Keratinocyte (primary cell): ENCODE data around the gene ADRA1B. TPM values are rescaled to one million over a fixed set of nuclear protein-coding genes. Genes with fewer than 3 reads are reported as not detected.

Experiments used
- DNase-seq: peaks from one replicate; pipeline ENCODE4 v3.0.0-alpha.2; 2011; ENCODE audit warnings: low read depth, missing footprints, low spot score
- FAIRE-seq: peaks from 2 replicates; lab custom pipeline; 2011; peaks lifted over from hg19 to GRCh38; lab: Jason Lieb, UNC
- H2AFZ ChIP-seq: 2 replicates; pipeline ENCODE4 v1.6.0; 2012; ENCODE audit warnings: low read length, control low read depth, inconsistent platforms; ENCODE audit not compliant: control insufficient read depth
- H3K27ac ChIP-seq: 2 replicates; pipeline ENCODE4 v1.5.1; 2011; ENCODE audit warnings: low read length; ENCODE audit not compliant: control insufficient read depth, insufficient read depth
- H3K27me3 ChIP-seq: 3 replicates; pipeline ENCODE4 v1.6.0; 2011; ENCODE audit warnings: low read length; ENCODE audit not compliant: control insufficient read depth, insufficient read depth; ENCODE audit errors: extremely low read depth
- H3K36me3 ChIP-seq, 2 experiments: 2 replicates in 1 of 2; 3 replicates in 1 of 2; pipeline ENCODE4 v1.5.1; 2011; ENCODE audit warnings: low read length in 2 of 2, mild to moderate bottlenecking in 1 of 2; ENCODE audit not compliant: control insufficient read depth in 2 of 2, insufficient read depth in 2 of 2; ENCODE audit errors: extremely low read depth in 1 of 2
- H3K4me1 ChIP-seq: 3 replicates; pipeline ENCODE4 v1.5.1; 2011; ENCODE audit warnings: low read length; ENCODE audit not compliant: control insufficient read depth, insufficient read depth; ENCODE audit errors: extremely low read depth
- H3K4me2 ChIP-seq: 3 replicates; pipeline ENCODE4 v1.6.0; 2011; ENCODE audit warnings: low read depth, low read length; ENCODE audit not compliant: control insufficient read depth, insufficient read depth; ENCODE audit errors: extremely low read depth
- H3K4me3 ChIP-seq, 3 experiments: fragments of 200-600 bp in 1 of 3; sonication (generic) in 1 of 3; 2 replicates in 2 of 3; 3 replicates in 1 of 3; pipeline ENCODE4 v1.5.1; 2011 to 2016; ENCODE audit warnings: low read length in 3 of 3, mild to moderate bottlenecking in 3 of 3, control low read depth in 2 of 3, inconsistent platforms in 1 of 3, low read depth in 1 of 3, mixed read lengths in 1 of 3, mixed run types in 1 of 3, moderate library complexity in 1 of 3; ENCODE audit not compliant: control insufficient read depth in 2 of 3, insufficient read depth in 2 of 3; ENCODE audit errors: extremely low read depth in 1 of 3
- H3K79me2 ChIP-seq: 2 replicates; pipeline ENCODE4 v1.6.0; 2012; ENCODE audit warnings: low read length; ENCODE audit not compliant: control insufficient read depth, insufficient read depth
- H3K9ac ChIP-seq: 3 replicates; pipeline ENCODE4 v1.6.0; 2011; ENCODE audit warnings: low read length; ENCODE audit not compliant: control insufficient read depth, insufficient read depth; ENCODE audit errors: extremely low read depth
- H3K9me1 ChIP-seq: 3 replicates; pipeline ENCODE4 v1.6.0; 2011; ENCODE audit warnings: low read length; ENCODE audit not compliant: control insufficient read depth, insufficient read depth; ENCODE audit errors: extremely low read depth
- H3K9me3 ChIP-seq: 2 replicates; pipeline ENCODE4 v1.5.1; 2012; ENCODE audit warnings: low read depth, low read length; ENCODE audit not compliant: control insufficient read depth
- H4K20me1 ChIP-seq: 3 replicates; pipeline ENCODE4 v1.6.0; 2011; ENCODE audit warnings: low read length; ENCODE audit not compliant: control insufficient read depth, insufficient read depth; ENCODE audit errors: extremely low read depth
- EZH2 ChIP-seq: IDR thresholded peaks from one replicate; pipeline ENCODE4 v1.6.1; 2012; ENCODE audit warnings: inconsistent platforms, mild to moderate bottlenecking, low read length, moderate library complexity
- dilution Hi-C: fragments of 300-500 bp; cut with MboI; formaldehyde crosslinking; loops from one replicate; pipeline ENCODE4 v1.7.0; 2020; ENCODE audit warnings: low sequenced_read_pairs; ENCODE audit not compliant: extremely low pct_ligation_motif_present
- polyA plus RNA-seq, 5 experiments: library from polyadenylated mRNA; depleted of rRNA in 3 of 5; stranded (reverse) in 3 of 5; stranded (forward) in 1 of 5; unstranded in 1 of 5; fragments of >200 nt; gene quantifications; 1 replicate in 1 of 5; 2 replicates in 3 of 5; 3 replicates in 1 of 5; pipeline versions ENCODE4 v1.2.1 to v1.2.3, GENCODE V29; 2011 to 2012; ENCODE audit warnings: missing spikeins in 2 of 5, low read depth in 1 of 5, low replicate concordance in 1 of 5
- TF ChIP-seq, protein P1 (sequence below), 3 experiments: IDR thresholded peaks in 1 of 3; conservative IDR thresholded peaks in 1 of 3; optimal IDR thresholded peaks in 1 of 3; 2 replicates in 2 of 3; 3 replicates in 1 of 3; pipeline versions ENCODE3 to v1.5.1; 2011; ENCODE audit warnings: low read length in 3 of 3, mild to moderate bottlenecking in 3 of 3, moderate library complexity in 2 of 3, control low read depth in 1 of 3, inconsistent platforms in 1 of 3; ENCODE audit not compliant: insufficient read depth in 2 of 3; ENCODE audit errors: extremely low read depth in 1 of 3

Gene ADRA1B
- polyA plus RNA-seq, 1 donor (not counting 4 experiments of a cell fraction or from before 2014, with no cell fraction given): 0.18 TPM

DNA sequence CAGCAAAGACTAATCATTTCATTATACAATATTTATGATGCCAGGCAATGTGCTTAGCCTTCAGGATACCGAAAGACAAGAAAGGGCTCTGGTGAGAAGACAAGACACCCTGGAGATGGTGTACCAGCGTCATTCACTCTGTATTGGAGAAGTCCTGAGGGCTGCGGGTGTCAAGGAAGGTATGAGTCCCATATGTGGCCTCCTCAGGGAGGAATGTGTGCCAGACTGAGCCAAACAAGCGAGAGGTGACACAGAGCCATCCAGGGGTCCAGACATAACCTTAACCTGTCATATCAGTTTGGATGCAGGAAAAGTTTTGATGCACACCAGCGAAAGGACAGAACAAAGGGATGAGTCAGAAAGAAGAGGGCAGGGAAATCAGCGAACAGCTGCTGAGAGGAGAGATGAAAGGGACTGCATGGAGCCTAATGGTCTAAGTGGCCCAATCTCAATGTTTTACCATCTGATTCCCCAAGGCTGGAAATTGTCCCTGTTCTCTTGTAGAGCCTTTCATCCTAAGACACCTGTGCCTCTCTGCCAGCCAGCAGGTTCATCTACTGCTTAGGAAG, 38.9 kb downstream of the ADRA1B start:
- Histone ChIP-seq H3K4me1 (no peaks in the 10 kb centered on the region), H3K79me2 (no peaks in the 10 kb centered on the region), H3K27me3 (no peaks in the 10 kb centered on the region), H3K9me1 (no peaks in the 10 kb centered on the region), H3K4me2 (no peak overlapping the region), H3K9me3 (no peaks in the 10 kb centered on the region), H3K4me3 (no peak overlapping the region), H3K9ac (no peak overlapping the region), H3K27ac (no peak overlapping the region), H4K20me1 (no peaks in the 10 kb centered on the region), H3K36me3 (no peaks in the 10 kb centered on the region), H2AFZ (no peak overlapping the region)
- FAIRE-seq (no peak), DNase-seq (no peak)
- TF ChIP-seq, protein P1, sequence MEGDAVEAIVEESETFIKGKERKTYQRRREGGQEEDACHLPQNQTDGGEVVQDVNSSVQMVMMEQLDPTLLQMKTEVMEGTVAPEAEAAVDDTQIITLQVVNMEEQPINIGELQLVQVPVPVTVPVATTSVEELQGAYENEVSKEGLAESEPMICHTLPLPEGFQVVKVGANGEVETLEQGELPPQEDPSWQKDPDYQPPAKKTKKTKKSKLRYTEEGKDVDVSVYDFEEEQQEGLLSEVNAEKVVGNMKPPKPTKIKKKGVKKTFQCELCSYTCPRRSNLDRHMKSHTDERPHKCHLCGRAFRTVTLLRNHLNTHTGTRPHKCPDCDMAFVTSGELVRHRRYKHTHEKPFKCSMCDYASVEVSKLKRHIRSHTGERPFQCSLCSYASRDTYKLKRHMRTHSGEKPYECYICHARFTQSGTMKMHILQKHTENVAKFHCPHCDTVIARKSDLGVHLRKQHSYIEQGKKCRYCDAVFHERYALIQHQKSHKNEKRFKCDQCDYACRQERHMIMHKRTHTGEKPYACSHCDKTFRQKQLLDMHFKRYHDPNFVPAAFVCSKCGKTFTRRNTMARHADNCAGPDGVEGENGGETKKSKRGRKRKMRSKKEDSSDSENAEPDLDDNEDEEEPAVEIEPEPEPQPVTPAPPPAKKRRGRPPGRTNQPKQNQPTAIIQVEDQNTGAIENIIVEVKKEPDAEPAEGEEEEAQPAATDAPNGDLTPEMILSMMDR (optimal IDR thresholded peaks at IDR 0.05 in 1 of 3, IDR thresholded peaks at IDR 0.05 in 1 of 3, conservative IDR thresholded peaks at IDR 0.05 in 1 of 3; ENCODE audit: extremely low read depth in 1 of 3, insufficient read depth in 2 of 3, low read length in 3 of 3): no peak
- no peak for TF ChIP-seq EZH2
- dilution Hi-C loops: no loop called here

- Histone ChIP-seq H2AFZ (no peak overlapping the region), H3K79me2 (no peaks in the 10 kb centered on the region), H4K20me1 (no peaks in the 10 kb centered on the region), H3K27me3 (no peaks in the 10 kb centered on the region), H3K36me3 (no peaks in the 10 kb centered on the region), H3K4me2 (no peak overlapping the region), H3K4me3 (no peak overlapping the region), H3K9ac (no peak overlapping the region), H3K9me3 (no peaks in the 10 kb centered on the region), H3K9me1 (no peaks in the 10 kb centered on the region), H3K4me1 (no peaks in the 10 kb centered on the region), H3K27ac (no peak overlapping the region)
- dilution Hi-C loops: no loop called here
- no peak for DNase-seq
- no peak for FAIRE-seq
- no peak for TF ChIP-seq EZH2
- TF ChIP-seq, protein P1 (optimal IDR thresholded peaks at IDR 0.05 in 1 of 3, IDR thresholded peaks at IDR 0.05 in 1 of 3, conservative IDR thresholded peaks at IDR 0.05 in 1 of 3; ENCODE audit: extremely low read depth in 1 of 3, insufficient read depth in 2 of 3, low read length in 3 of 3): no peak
Observed at GRCh38 chr5:159956074-159956473, 39.8 kb downstream of the ADRA1B start.
